ENCODE results near the gene GABRB2. TPM values are rescaled to one million over a fixed set of nuclear protein-coding genes. Genes with fewer than 3 reads are reported as not detected.

Gene GABRB2
- polyA plus RNA-seq (2013, experiment 1 of 2), result not detected
- polyA plus RNA-seq (2013, experiment 2 of 2), result not detected

GRCh38 chr5:161546470-161547301 is at the start of gene GABRB2:
TSS of gene GABRB2 (minus strand) at chr5:161546725. CDS start at chr5:161546643, 82 bp downstream.
- Histone ChIP-seq H4K8ac (ENCODE audit: low read length) (no peak within 1 kb of the TSS), H3K79me1 (replicated peaks; ENCODE audit: low read length, poor library complexity, severe bottlenecking) (no peaks in the 10 kb centered on the region), H3K4me1 (ENCODE audit: control insufficient read depth, insufficient read depth, low read depth, low read length) (peaks cover 12% of the 10 kb centered on the region), H2AK5ac (ENCODE audit: low read length, severe bottlenecking) (no peak within 1 kb of the TSS), H2BK15ac (ENCODE audit: low read depth, poor library complexity, severe bottlenecking) (no peak within 1 kb of the TSS), H3K18ac (ENCODE audit: low read depth in 1 of 2, low read length in 2 of 2) (no peak within 1 kb of the TSS), H3K4ac (ENCODE audit: low read depth in 1 of 2, low read length in 2 of 2) (no peak within 1 kb of the TSS), H2BK120ac (ENCODE audit: low read depth, low read length) (no peak within 1 kb of the TSS), H3K9ac (ENCODE audit: low read length) (peak within 1 kb of the TSS; percentile 41), H3K4me3 (ENCODE audit: insufficient read depth in 1 of 2, low read depth in 1 of 2, low read length in 2 of 2) (peak within 1 kb of the TSS; percentile 26 to 77), H2AFZ (ENCODE audit: low read depth, low read length) (no peak within 1 kb of the TSS), H3K36me3 (ENCODE audit: control insufficient read depth in 1 of 2, insufficient read depth in 2 of 2, low read depth in 1 of 2, low read length in 2 of 2) (no peaks in the 10 kb centered on the region), H3K27ac (ENCODE audit: low read length, poor library complexity, severe bottlenecking) (no peak within 1 kb of the TSS), H2BK12ac (ENCODE audit: low read length in 2 of 2) (no peak within 1 kb of the TSS), H3K9me3 (ENCODE audit: control insufficient read depth, low read length) (no peaks in the 10 kb centered on the region), H3K14ac (ENCODE audit: low read length in 2 of 2) (no peak within 1 kb of the TSS), H4K91ac (ENCODE audit: low read length) (no peak within 1 kb of the TSS), H3K27me3 (ENCODE audit: control insufficient read depth in 1 of 2, insufficient read depth in 1 of 2, low read length in 2 of 2) (peaks cover 51 to 52% of the 10 kb centered on the region in 2 experiments), H3K23ac (ENCODE audit: low read length in 2 of 2) (peak within 1 kb of the TSS in 1 of 2 experiments; percentile 80), H2BK5ac (ENCODE audit: low read depth, low read length, poor library complexity, severe bottlenecking) (no peak within 1 kb of the TSS), H3K4me2 (ENCODE audit: low read length, poor library complexity, severe bottlenecking) (peak within 1 kb of the TSS; percentile 82)
- under 1% methylated on average over 23 of the region's 31 CpGs for WGBS
- DNase-seq, result peak; percentile 11

- Histone ChIP-seq H3K4me2 (ENCODE audit: low read length, poor library complexity, severe bottlenecking) (no peak overlapping the region), H3K14ac (ENCODE audit: low read length in 2 of 2) (no peak overlapping the region), H2AFZ (ENCODE audit: low read depth, low read length) (no peak overlapping the region), H3K4me3 (ENCODE audit: insufficient read depth in 1 of 2, low read depth in 1 of 2, low read length in 2 of 2) (no peak overlapping the region), H3K27me3 (ENCODE audit: control insufficient read depth in 1 of 2, insufficient read depth in 1 of 2, low read length in 2 of 2) (no peaks in the 10 kb centered on the region), H2BK120ac (ENCODE audit: low read depth, low read length) (no peak overlapping the region), H2BK12ac (ENCODE audit: low read length in 2 of 2) (no peak overlapping the region), H3K9me3 (ENCODE audit: control insufficient read depth, low read length) (peaks cover 7% of the 10 kb centered on the region), H2BK15ac (ENCODE audit: low read depth, poor library complexity, severe bottlenecking) (no peak overlapping the region), H2BK5ac (ENCODE audit: low read depth, low read length, poor library complexity, severe bottlenecking) (no peak overlapping the region), H3K18ac (ENCODE audit: low read depth in 1 of 2, low read length in 2 of 2) (no peak overlapping the region), H3K4me1 (ENCODE audit: control insufficient read depth, insufficient read depth, low read depth, low read length) (no peaks in the 10 kb centered on the region), H3K36me3 (ENCODE audit: control insufficient read depth in 1 of 2, insufficient read depth in 2 of 2, low read depth in 1 of 2, low read length in 2 of 2) (no peaks in the 10 kb centered on the region), H2AK5ac (ENCODE audit: low read length, severe bottlenecking) (no peak overlapping the region), H3K23ac (ENCODE audit: low read length in 2 of 2) (no peak overlapping the region), H4K91ac (ENCODE audit: low read length) (no peak overlapping the region), H4K8ac (ENCODE audit: low read length) (no peak overlapping the region), H3K9ac (ENCODE audit: low read length) (no peak overlapping the region), H3K79me1 (replicated peaks; ENCODE audit: low read length, poor library complexity, severe bottlenecking) (no peaks in the 10 kb centered on the region), H3K4ac (ENCODE audit: low read depth in 1 of 2, low read length in 2 of 2) (no peak overlapping the region), H3K27ac (ENCODE audit: low read length, poor library complexity, severe bottlenecking) (no peak overlapping the region)
- WGBS, result 33% methylated on average over 1 of the region's 1 CpG
- no peak for DNase-seq
These were observed 39.3 kb upstream of the GABRB2 start for GRCh38 chr5:161585798-161586197.

GRCh38 chr5:161580621-161581020 is 34.1 kb upstream of the GABRB2 start:
- Histone ChIP-seq H4K8ac (ENCODE audit: low read length) (no peak overlapping the region), H3K23ac (ENCODE audit: low read length in 2 of 2) (no peak overlapping the region), H2AFZ (ENCODE audit: low read depth, low read length) (no peak overlapping the region), H3K79me1 (replicated peaks; ENCODE audit: low read length, poor library complexity, severe bottlenecking) (no peaks in the 10 kb centered on the region), H2BK15ac (ENCODE audit: low read depth, poor library complexity, severe bottlenecking) (no peak overlapping the region), H3K27ac (ENCODE audit: low read length, poor library complexity, severe bottlenecking) (no peak overlapping the region), H3K4me2 (ENCODE audit: low read length, poor library complexity, severe bottlenecking) (no peak overlapping the region), H3K4me3 (ENCODE audit: insufficient read depth in 1 of 2, low read depth in 1 of 2, low read length in 2 of 2) (no peak overlapping the region), H3K9ac (ENCODE audit: low read length) (no peak overlapping the region), H3K36me3 (ENCODE audit: control insufficient read depth in 1 of 2, insufficient read depth in 2 of 2, low read depth in 1 of 2, low read length in 2 of 2) (no peaks in the 10 kb centered on the region), H2BK12ac (ENCODE audit: low read length in 2 of 2) (no peak overlapping the region), H3K4me1 (ENCODE audit: control insufficient read depth, insufficient read depth, low read depth, low read length) (no peaks in the 10 kb centered on the region), H3K4ac (ENCODE audit: low read depth in 1 of 2, low read length in 2 of 2) (no peak overlapping the region), H2BK5ac (ENCODE audit: low read depth, low read length, poor library complexity, severe bottlenecking) (no peak overlapping the region), H3K9me3 (ENCODE audit: control insufficient read depth, low read length) (peaks cover 5% of the 10 kb centered on the region), H3K18ac (ENCODE audit: low read depth in 1 of 2, low read length in 2 of 2) (no peak overlapping the region), H3K14ac (ENCODE audit: low read length in 2 of 2) (no peak overlapping the region), H4K91ac (ENCODE audit: low read length) (no peak overlapping the region), H2BK120ac (ENCODE audit: low read depth, low read length) (no peak overlapping the region), H2AK5ac (ENCODE audit: low read length, severe bottlenecking) (no peak overlapping the region), H3K27me3 (ENCODE audit: control insufficient read depth in 1 of 2, insufficient read depth in 1 of 2, low read length in 2 of 2) (no peaks in the 10 kb centered on the region)
- DNase-seq, result no peak
- 93% methylated on average over 3 of the region's 5 CpGs for WGBS

- Histone ChIP-seq H3K23ac (ENCODE audit: low read length in 2 of 2) (no peak overlapping the region), H2AFZ (ENCODE audit: low read depth, low read length) (no peak overlapping the region)
These were observed 26.4 kb upstream of the GABRB2 start for GRCh38 chr5:161572914-161573313.

More at GRCh38 chr5:161572914-161573313, 26.4 kb upstream of the GABRB2 start:
- Histone ChIP-seq H3K4me2 (ENCODE audit: low read length, poor library complexity, severe bottlenecking) (no peak overlapping the region), H3K4ac (ENCODE audit: low read depth in 1 of 2, low read length in 2 of 2) (no peak overlapping the region), H3K79me1 (replicated peaks; ENCODE audit: low read length, poor library complexity, severe bottlenecking) (no peaks in the 10 kb centered on the region), H3K14ac (ENCODE audit: low read length in 2 of 2) (no peak overlapping the region), H2BK15ac (ENCODE audit: low read depth, poor library complexity, severe bottlenecking) (no peak overlapping the region), H2BK5ac (ENCODE audit: low read depth, low read length, poor library complexity, severe bottlenecking) (no peak overlapping the region), H3K9ac (ENCODE audit: low read length) (no peak overlapping the region), H4K91ac (ENCODE audit: low read length) (no peak overlapping the region), H4K8ac (ENCODE audit: low read length) (no peak overlapping the region), H3K27me3 (ENCODE audit: control insufficient read depth in 1 of 2, insufficient read depth in 1 of 2, low read length in 2 of 2) (no peaks in the 10 kb centered on the region), H3K27ac (ENCODE audit: low read length, poor library complexity, severe bottlenecking) (no peak overlapping the region), H3K4me3 (ENCODE audit: insufficient read depth in 1 of 2, low read depth in 1 of 2, low read length in 2 of 2) (no peak overlapping the region), H2AK5ac (ENCODE audit: low read length, severe bottlenecking) (no peak overlapping the region), H3K4me1 (ENCODE audit: control insufficient read depth, insufficient read depth, low read depth, low read length) (no peaks in the 10 kb centered on the region), H3K36me3 (ENCODE audit: control insufficient read depth in 1 of 2, insufficient read depth in 2 of 2, low read depth in 1 of 2, low read length in 2 of 2) (no peaks in the 10 kb centered on the region), H2BK120ac (ENCODE audit: low read depth, low read length) (no peak overlapping the region), H3K9me3 (ENCODE audit: control insufficient read depth, low read length) (no peaks in the 10 kb centered on the region), H3K18ac (ENCODE audit: low read depth in 1 of 2, low read length in 2 of 2) (no peak overlapping the region), H2BK12ac (ENCODE audit: low read length in 2 of 2) (no peak overlapping the region)
- 78% methylated on average over 3 of the region's 3 CpGs for WGBS
- no peak for DNase-seq

All from mesenchymal stem cell (in vitro differentiated cells and primary cell).